ENCODE results near the gene CYP4F2.
"Not testable (repeated sequence)": the region's sequence is repeated elsewhere in the genome, so short reads cannot be mapped to it uniquely, and the experiment has no call there.

Gene CYP4F2

DNA sequence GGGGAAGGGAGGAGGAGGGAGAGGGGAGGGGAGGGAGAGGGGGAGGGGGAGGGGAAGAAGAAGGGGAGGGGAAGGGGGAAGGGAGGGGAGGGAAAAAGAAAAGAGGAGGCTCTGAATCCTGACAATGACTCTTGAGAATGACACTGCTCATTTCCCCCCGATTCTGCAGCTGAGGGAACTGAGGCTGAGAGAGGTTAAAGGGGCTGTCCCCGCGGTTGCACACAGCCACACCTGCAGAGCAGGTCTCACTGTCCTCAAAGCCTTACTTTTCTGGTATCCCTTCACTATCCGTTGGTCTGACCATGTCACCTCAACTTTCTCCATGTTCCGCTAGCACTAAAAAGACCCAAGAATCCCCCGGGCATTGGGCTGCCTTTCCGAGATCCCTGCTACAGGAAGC, 35.4 kb downstream of the CYP4F2 start:
- no peak overlapping the region for H3K27ac Mint-ChIP-seq
- H3K4me3 Mint-ChIP-seq, result no peak overlapping the region
- peaks cover 16% of the 10 kb centered on the region for H3K27me3 Mint-ChIP-seq (ENCODE audit: low read depth)
- no peak for DNase-seq (ENCODE audit: low spot score)
- no peaks in the 10 kb centered on the region for H3K9me3 Mint-ChIP-seq
- peaks cover 21% of the 10 kb centered on the region for H3K4me1 Mint-ChIP-seq (ENCODE audit: low read depth)
- H3K36me3 Mint-ChIP-seq (ENCODE audit: low read depth), result no peaks in the 10 kb centered on the region

DNA sequence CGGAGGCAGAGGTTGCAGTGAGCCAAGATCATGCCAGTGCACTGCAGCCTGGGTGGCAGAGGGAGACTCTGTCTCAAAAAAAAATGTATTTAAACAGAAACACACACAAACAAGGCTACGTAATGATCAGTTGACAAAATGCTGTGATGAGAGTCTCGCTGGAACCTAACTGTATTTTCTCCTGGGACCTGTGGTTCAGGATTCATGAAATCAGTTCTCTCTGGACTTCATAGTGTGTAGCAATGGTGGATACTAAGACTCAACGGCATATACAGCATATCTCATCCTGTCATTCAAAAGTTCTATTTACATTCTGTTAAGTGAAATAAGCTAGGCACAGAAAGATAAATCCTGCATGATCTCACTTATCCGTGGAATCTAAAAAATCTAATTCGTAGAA, 37.4 kb downstream of the CYP4F2 start:
- DNase-seq (ENCODE audit: low spot score), result no peak
- Mint-ChIP-seq H3K27me3 (ENCODE audit: low read depth) (peaks cover 16% of the 10 kb centered on the region), H3K4me1 (ENCODE audit: low read depth) (peaks cover 11% of the 10 kb centered on the region), H3K36me3 (ENCODE audit: low read depth) (no peaks in the 10 kb centered on the region), H3K27ac (no peak overlapping the region), H3K4me3 (no peak overlapping the region), H3K9me3 (no peaks in the 10 kb centered on the region)

DNA sequence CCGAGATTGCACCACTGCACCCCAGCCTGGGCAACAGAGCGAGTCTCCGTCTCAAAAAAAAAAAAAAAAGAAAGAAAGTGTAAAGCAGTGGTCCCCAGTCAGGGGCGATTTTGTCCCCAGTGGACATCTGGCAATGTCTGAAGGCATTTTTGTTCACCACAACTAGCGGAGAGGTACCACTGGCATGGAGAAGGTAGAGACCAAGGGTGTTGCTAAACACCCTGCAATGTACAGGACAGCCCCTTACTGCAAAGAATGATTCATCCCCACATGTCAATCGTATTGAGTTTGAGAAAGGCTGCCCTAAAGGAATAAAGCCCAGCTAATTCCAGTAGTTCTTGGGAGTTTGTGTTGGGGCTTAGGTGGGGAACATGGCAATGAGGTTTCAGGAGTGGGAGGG, 38.7 kb downstream of the CYP4F2 start:
- H3K27me3 Mint-ChIP-seq (ENCODE audit: low read depth), result peaks cover 12% of the 10 kb centered on the region
- no peak for DNase-seq (ENCODE audit: low spot score)
- H3K4me3 Mint-ChIP-seq, result no peak overlapping the region
- H3K4me1 Mint-ChIP-seq (ENCODE audit: low read depth), result peaks cover 2% of the 10 kb centered on the region
- H3K36me3 Mint-ChIP-seq (ENCODE audit: low read depth), result no peaks in the 10 kb centered on the region
- no peak overlapping the region for H3K27ac Mint-ChIP-seq
- H3K9me3 Mint-ChIP-seq, result no peaks in the 10 kb centered on the region

DNA sequence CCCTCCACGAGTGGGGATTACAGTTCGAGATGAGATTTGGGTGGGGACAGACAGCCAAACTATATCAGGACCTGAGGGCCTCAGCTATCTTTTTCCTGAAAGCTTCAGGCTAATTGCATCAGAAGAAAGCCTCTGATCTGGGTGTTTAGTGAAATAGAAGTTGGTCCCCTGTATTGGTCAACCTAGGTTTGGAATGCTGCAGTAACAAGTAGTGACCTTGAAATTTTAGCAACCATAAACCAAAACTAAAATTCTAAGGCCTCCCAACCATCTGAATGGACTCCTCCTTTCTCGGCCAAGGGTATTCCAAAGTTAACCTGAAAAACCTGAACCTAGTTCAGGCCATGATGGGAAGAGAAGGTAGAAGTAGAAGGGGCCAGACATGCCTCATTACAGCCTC, 47.5 kb downstream of the CYP4F2 start:
- Mint-ChIP-seq H3K4me3 (no peak overlapping the region), H3K27ac (no peak overlapping the region), H3K36me3 (ENCODE audit: low read depth) (peaks cover 12% of the 10 kb centered on the region), H3K4me1 (ENCODE audit: low read depth) (peaks cover 13% of the 10 kb centered on the region), H3K27me3 (ENCODE audit: low read depth) (no peaks in the 10 kb centered on the region), H3K9me3 (peaks cover 15% of the 10 kb centered on the region)
- DNase-seq (ENCODE audit: low spot score), result no peak

DNA sequence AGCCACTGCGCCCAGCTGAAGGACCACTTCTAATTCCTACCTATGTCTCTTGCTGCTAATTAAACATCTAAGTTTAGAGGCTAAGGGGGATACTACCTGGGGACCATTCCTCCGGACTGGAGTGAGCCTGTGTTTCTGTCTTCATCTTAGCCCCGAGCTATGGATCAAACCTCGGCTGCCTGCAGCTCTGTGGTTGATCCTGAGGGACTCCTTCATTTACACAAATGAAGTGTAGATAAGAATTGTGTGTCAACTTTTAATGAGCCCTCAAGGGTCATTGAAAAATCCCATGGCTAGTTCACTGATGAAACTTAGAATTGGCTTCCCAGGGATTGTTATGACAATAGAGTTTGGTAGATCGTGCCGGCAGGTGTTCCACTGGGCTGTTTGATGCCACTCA, 51.0 kb downstream of the CYP4F2 start:
- Mint-ChIP-seq H3K36me3 (ENCODE audit: low read depth) (peaks cover 20% of the 10 kb centered on the region), H3K27ac (no peak overlapping the region), H3K4me3 (no peak overlapping the region)

DNA sequence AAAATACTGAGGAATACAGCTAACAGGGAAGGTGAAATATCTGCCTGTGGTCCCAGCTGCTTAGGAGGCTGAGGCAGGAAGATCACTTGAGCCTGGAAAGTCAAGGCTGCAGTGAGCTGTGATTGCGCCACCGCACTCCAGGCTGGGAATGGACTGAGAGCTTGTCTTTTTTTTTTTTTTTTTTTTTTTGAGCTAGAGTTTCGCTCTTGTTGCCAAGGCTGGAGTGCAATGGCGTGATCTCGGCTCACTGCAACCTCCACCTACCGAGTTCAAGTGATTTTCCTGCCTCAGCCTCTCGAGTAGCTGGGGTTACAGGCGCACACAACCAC, 54.0 kb downstream of the CYP4F2 start:
- DNase-seq (ENCODE audit: low spot score); H3K27me3 Mint-ChIP-seq (ENCODE audit: low read depth): not testable (repeated sequence)
- Mint-ChIP-seq H3K4me3 (peak overlapping the region; percentile 72), H3K36me3 (ENCODE audit: low read depth) (peaks cover 20% of the 10 kb centered on the region), H3K4me1 (ENCODE audit: low read depth) (peaks cover 41% of the 10 kb centered on the region), H3K9me3 (peaks cover 26% of the 10 kb centered on the region), H3K27ac (peak overlapping the region; percentile 91)

More for the DNA sequence above, 51.0 kb downstream of the CYP4F2 start:
- H3K27me3 Mint-ChIP-seq (ENCODE audit: low read depth), result no peaks in the 10 kb centered on the region
- peaks cover 26% of the 10 kb centered on the region for H3K9me3 Mint-ChIP-seq
- H3K4me1 Mint-ChIP-seq (ENCODE audit: low read depth), result peaks cover 37% of the 10 kb centered on the region
- DNase-seq (ENCODE audit: low spot score), result no peak

DNA sequence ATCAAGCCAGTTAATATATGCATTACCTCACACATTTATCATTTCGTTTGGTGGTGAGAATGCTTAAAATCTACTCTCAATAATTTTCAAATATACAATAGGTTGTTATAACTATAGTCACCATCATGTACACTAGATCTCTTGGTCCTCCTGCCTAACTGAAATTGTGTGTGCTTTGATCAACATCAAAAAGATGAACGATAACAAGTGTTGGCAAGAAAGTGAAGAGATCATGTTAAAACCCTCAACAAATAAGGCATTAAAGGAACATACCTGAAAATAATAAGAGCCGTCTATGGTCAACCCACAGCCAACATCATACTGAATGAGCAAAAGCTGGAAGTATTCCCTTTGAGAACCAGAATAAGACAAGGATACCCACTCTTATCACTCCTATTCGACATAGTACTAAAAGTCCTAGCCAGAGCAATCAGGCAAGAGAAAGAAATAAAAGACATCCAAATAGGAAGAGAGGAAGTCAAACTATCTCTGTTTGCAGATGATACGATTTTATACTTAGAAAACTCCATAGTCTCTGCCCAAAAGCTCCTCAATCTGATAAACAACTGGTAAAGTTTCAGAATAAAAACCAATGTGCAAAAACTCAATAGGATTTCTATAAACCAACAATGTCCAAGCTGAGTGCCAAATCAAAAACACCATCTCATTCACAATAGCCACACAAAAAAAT, 54.5 kb downstream of the CYP4F2 start:
- peaks cover 46% of the 10 kb centered on the region for H3K4me1 Mint-ChIP-seq (ENCODE audit: low read depth)
- no peak for DNase-seq (ENCODE audit: low spot score)
- H3K27me3 Mint-ChIP-seq (ENCODE audit: low read depth), result no peaks in the 10 kb centered on the region
- peak overlapping the region; percentile 91 for H3K27ac Mint-ChIP-seq
- peaks cover 20% of the 10 kb centered on the region for H3K36me3 Mint-ChIP-seq (ENCODE audit: low read depth)
- peak overlapping the region; percentile 72 for H3K4me3 Mint-ChIP-seq
- peaks cover 26% of the 10 kb centered on the region for H3K9me3 Mint-ChIP-seq

DNA sequence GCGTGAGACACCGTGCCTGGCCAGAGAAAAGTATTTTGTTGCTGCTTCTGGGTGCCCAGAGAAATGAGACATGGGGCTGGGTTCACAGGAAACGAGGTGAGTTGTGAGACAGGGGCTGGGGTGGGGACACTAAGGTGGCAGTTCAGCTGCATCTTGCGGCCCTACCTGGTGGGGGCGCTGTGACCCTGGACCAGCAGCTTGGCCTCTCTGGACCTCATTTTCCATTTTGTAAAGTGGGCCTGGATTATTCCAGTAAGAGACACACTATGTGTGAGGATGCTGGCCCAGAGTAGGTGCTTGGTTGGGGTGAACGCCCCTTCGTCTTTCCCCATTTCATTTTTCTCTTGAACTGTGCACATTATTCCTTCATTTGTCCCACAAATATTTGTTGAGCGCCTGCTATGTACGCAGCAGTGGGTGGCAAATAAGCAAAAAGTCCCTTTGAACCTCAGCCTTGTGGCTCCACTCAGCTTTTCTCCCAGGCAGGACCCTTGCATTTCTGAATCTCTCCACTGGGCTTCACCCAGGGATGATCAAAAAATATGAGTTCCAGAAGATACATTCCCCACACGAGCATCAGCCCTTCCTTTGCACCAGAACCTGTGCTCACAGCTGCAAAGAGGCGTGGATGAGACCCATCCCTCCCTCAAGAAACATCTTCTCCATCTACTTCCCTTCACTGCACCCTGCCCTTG, 55.9 kb downstream of the CYP4F2 start:
- Mint-ChIP-seq H3K4me3 (peak overlapping the region; percentile 28), H3K27ac (peak overlapping the region; percentile 59), H3K9me3 (peaks cover 23% of the 10 kb centered on the region), H3K27me3 (ENCODE audit: low read depth) (no peaks in the 10 kb centered on the region), H3K36me3 (ENCODE audit: low read depth) (peaks cover 18% of the 10 kb centered on the region), H3K4me1 (ENCODE audit: low read depth) (peaks cover 53% of the 10 kb centered on the region)
- no peak for DNase-seq (ENCODE audit: low spot score)

DNA sequence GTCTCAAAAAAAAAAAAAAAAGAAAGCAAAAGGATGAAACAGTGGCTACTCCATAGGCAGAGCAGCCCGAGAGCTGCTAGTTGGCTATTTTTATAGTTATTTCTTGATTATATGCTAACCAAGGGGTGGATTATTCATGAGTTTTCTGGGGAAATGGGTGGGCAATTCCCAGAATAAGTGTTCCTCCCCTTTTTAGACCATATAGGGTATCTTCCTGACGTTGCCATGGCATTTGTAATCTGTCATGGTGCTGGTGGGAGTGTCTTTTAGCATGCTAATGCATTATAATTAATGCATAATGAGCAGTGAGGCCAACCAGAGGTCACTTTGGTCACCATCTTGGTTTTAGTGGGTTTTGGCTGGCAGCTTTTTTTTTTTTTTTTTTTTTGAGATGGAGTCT, 57.0 kb downstream of the CYP4F2 start:
- Mint-ChIP-seq H3K9me3 (peaks cover 17% of the 10 kb centered on the region), H3K27ac (no peak overlapping the region)

DNA sequence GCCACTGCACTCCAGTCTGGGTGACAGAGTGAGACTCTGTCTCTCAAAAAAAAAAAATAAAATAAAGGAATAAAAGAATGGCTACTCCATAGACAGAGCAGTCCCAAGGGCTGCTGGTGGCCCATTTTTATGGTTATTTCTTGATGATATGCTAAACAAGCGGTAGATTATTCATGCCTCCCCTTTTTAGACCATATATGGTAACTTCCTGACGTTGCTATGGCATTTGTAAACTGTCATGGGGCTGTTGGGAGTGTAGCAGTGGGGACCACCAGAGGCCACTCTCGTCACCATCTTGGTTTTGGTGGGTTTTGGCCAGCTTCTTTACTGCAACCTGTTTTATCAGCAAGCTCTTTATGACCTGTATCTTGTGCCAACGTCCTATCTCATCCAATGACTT, 58.0 kb downstream of the CYP4F2 start:
- H3K27me3 Mint-ChIP-seq (ENCODE audit: low read depth); H3K4me3 Mint-ChIP-seq; DNase-seq (ENCODE audit: low spot score); H3K27ac Mint-ChIP-seq: not testable (repeated sequence)
- peaks cover 15% of the 10 kb centered on the region for H3K9me3 Mint-ChIP-seq
- H3K36me3 Mint-ChIP-seq (ENCODE audit: low read depth), result peaks cover 10% of the 10 kb centered on the region
- peaks cover 47% of the 10 kb centered on the region for H3K4me1 Mint-ChIP-seq (ENCODE audit: low read depth)

More for the DNA sequence above, 57.0 kb downstream of the CYP4F2 start:
- Mint-ChIP-seq H3K4me3 (no peak overlapping the region), H3K36me3 (ENCODE audit: low read depth) (peaks cover 11% of the 10 kb centered on the region), H3K27me3 (ENCODE audit: low read depth) (no peaks in the 10 kb centered on the region), H3K4me1 (ENCODE audit: low read depth) (peaks cover 51% of the 10 kb centered on the region)
- DNase-seq (ENCODE audit: low spot score), result no peak

DNA sequence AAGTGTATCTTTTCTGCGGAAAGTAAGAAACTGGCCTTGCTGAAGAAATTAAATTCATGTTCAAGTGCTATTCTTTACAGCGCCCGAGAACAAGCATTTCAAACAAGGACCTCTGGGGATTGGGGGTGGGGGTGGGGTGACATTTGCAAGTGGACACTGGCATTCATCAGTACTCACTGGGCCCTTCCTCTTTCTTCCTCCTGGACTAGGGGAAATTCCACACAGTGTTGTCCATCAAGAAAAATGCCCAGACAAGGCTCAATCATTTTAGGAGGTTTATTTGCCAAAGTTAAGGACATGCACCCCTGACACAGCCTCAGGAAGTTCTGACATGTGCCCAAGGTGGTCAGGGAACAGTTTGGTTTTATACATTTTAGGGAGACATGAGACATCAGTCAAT, 59.5 kb downstream of the CYP4F2 start:
- peaks cover 7% of the 10 kb centered on the region for H3K9me3 Mint-ChIP-seq
- peak overlapping the region; percentile 92 for H3K4me3 Mint-ChIP-seq
- H3K36me3 Mint-ChIP-seq (ENCODE audit: low read depth), result peaks cover 4% of the 10 kb centered on the region
- peak overlapping the region; percentile 69 for H3K27ac Mint-ChIP-seq
- no peak for DNase-seq (ENCODE audit: low spot score)
- H3K4me1 Mint-ChIP-seq (ENCODE audit: low read depth), result peaks cover 37% of the 10 kb centered on the region
- no peaks in the 10 kb centered on the region for H3K27me3 Mint-ChIP-seq (ENCODE audit: low read depth)

DNA sequence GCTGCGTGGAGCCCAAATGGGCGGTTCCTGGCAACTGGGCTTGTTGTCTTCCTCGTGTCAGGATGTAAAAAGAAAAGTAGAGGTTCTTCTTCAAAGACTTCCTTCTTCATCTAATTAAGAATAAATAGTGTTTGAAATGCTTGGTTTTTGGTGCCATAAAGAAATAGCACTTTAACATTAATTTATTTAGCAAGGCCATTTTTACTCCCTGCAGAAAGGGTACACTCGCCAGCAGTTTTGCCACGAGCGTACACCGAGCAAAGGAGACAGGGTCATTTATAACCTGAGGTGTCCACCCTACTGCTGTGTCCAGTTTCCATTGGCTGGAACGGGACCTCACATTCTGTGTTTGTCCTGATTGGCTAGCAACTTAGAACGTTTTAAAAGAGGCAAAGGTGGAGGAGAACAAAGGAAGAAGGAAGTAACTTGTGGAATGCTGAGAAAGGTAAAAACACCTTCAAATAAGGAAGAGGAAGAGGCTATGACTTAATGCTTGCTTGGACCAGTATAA, 60.6 kb downstream of the CYP4F2 start:
- H3K27me3 Mint-ChIP-seq (ENCODE audit: low read depth), result no peaks in the 10 kb centered on the region
- peak; percentile 12 for DNase-seq (ENCODE audit: low spot score)

DNA sequence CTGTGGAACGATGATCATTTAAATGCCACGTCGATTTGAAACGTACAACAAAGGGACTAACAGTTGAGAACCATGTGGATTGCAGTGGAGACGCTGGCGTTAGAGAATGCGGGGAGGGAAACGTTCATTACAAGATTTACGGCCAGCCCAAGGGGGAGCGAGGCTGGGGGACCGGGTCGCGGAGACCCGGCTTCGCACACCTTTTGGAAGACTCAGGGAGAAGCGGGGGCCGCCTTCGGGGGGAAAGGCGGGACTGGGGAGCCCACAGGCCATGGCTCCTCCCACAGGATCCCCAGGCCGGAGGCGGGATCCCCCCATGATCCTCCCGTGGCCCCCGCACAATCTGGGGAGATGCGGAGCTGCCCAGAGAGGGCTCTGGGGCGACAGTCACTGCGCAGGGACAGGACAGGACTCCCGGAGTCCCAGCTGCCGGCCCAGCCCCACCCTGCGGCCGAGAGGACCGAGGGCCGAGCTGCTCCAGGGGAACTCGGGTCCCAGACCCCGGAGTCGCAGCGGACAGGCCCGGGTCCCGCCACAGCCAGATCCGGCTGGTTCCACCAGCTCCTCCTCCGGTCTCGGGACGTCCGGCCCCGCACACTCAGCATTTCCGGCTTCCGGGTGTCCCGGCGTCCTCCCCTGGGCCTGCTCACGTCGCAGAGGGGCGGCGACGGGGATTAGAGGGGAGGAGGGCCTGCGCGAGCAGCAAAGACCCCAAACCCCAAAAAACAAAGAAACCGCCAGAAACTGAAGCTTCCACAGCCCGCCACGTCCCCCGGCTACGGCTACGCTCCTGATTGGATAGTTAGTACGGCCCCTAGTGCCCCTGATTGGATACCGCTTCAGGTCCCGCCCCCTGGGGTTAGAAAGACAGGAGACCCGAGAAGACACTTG, 61.3 kb downstream of the CYP4F2 start:
- DNase-seq (ENCODE audit: low spot score), result peak; percentile 94
- peaks cover 3% of the 10 kb centered on the region for H3K36me3 Mint-ChIP-seq (ENCODE audit: low read depth)
- H3K4me3 Mint-ChIP-seq, result peak overlapping the region; percentile 92

More for the DNA sequence above, 60.6 kb downstream of the CYP4F2 start:
- Mint-ChIP-seq H3K36me3 (ENCODE audit: low read depth) (peaks cover 3% of the 10 kb centered on the region), H3K27ac (peak overlapping the region; percentile 99), H3K4me1 (ENCODE audit: low read depth) (peaks cover 30% of the 10 kb centered on the region), H3K4me3 (peak overlapping the region; percentile 92), H3K9me3 (peaks cover 1% of the 10 kb centered on the region)

More for the DNA sequence above, 61.3 kb downstream of the CYP4F2 start:
- Mint-ChIP-seq H3K9me3 (no peaks in the 10 kb centered on the region), H3K4me1 (ENCODE audit: low read depth) (peaks cover 27% of the 10 kb centered on the region), H3K27ac (peak overlapping the region; percentile 99), H3K27me3 (ENCODE audit: low read depth) (no peaks in the 10 kb centered on the region)

Measured in T-helper 2 cell treated with Interferon-gamma antibody and Interleukin-4, amounts not matched to agents 5 μg/mL and 100 μg/mL, for 36 hours (primary cell).